T47D (cell line): ENCODE results near the gene EFCAB12.
A peak's percentile ranks its signal among the peaks of the same experiment; 100 is the strongest.
"Not testable (repeated sequence)": the region's sequence is repeated elsewhere in the genome, so short reads cannot be mapped to it uniquely, and the experiment has no call there.

Source experiments
- DNase-seq, 2 experiments: peaks; one replicate each; pipeline versions ENCODE4 v3.0.0 to v3.0.0-alpha.2; 2011 to 2012; ENCODE audit warnings: low read depth in 1 of 2, low spot score in 1 of 2
- JUND ChIP-seq: IDR thresholded peaks from 2 replicates; pipeline ENCODE4 v1.6.1; 2012; ENCODE audit warnings: low read depth
- in situ Hi-C: cut with HindIII; loops from 2 replicates; pipeline ENCODE4 v1.10.0; 2016; ENCODE audit warnings: low sequenced_read_pairs, low pct_unique_long_range_greater_than_20kb

EFCAB12 gene

GRCh38 chr3:129412542-129413198 lies 15.8 kb downstream of the EFCAB12 start:
- TF ChIP-seq JUND, result no peak
- no peak for DNase-seq

GRCh38 chr3:129410971-129411370 lies 17.5 kb downstream of the EFCAB12 start:
- in situ Hi-C loops, result no loop called here
- TF ChIP-seq JUND, result no peak

More at GRCh38 chr3:129412542-129413198, 15.8 kb downstream of the EFCAB12 start:
- in situ Hi-C loops, result no loop called here

GRCh38 chr3:129409541-129409940 lies 18.9 kb downstream of the EFCAB12 start:
- TF ChIP-seq JUND, result no peak
- in situ Hi-C loops, result no loop called here
- DNase-seq, result no peak

More at GRCh38 chr3:129410971-129411370, 17.5 kb downstream of the EFCAB12 start:
- no peak for DNase-seq

- no peak for DNase-seq
- in situ Hi-C loops, result no loop called here
- TF ChIP-seq JUND, result no peak
These were observed 23.8 kb downstream of the EFCAB12 start for GRCh38 chr3:129404610-129405009.

- in situ Hi-C loops, result no loop called here
- no peak for TF ChIP-seq JUND
- DNase-seq, result no peak
These were observed 24.3 kb downstream of the EFCAB12 start for GRCh38 chr3:129404130-129404529.

- DNase-seq, result no peak
- in situ Hi-C loops, result no loop called here
- no peak for TF ChIP-seq JUND
These were observed 25.0 kb downstream of the EFCAB12 start for GRCh38 chr3:129403450-129403849.

DNA sequence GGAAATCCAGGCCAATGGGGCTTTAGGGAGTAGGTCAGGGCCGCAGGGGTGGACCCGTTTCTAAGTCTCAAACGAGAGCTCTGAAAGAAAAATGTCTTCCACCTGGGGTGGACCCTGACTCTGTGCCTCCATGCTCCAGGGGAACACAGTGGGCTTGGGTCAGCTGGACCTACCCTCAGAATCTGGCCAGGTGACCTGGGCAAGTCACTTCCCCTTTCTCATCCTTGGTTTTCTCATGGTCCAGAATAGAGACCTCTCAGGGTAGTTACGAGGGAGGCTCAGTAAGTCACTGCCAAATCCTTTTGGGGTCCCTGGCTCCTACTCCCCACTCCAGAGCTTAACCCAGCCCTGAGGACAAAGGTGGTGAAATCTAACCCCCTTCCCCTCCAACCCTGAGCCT lies 25.8 kb downstream of the EFCAB12 start:
- no peak for TF ChIP-seq JUND
- in situ Hi-C loops, result no loop called here

GRCh38 chr3:129402210-129402609 lies 26.2 kb downstream of the EFCAB12 start:
- TF ChIP-seq JUND, result no peak
- no peak for DNase-seq
- in situ Hi-C loops, result no loop called here

More for the DNA sequence above, 25.8 kb downstream of the EFCAB12 start:
- no peak for DNase-seq

DNA sequence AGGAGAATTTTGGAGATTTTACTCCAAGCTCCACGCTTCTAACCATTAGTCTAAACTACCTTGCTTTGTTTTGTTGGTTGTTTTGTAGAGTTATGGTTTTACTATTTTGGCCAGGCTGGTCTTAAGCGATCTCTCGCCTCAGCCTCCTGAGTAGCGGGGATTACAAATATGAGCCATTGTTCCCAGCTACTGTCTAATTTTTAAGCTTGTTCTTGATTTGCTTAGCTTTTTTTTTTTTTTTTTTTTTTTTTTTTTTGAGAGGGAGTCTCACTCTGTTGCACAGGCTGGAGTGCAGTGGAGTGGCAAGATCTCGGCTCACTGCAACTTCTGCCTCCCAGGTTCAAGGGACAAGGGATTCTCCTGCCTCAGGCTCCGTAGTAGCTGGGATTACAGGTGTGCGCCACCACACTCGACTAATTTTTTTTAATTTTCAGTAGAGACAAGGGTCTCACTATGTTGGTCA lies 28.5 kb downstream of the EFCAB12 start:
- peak in 1 of 2 experiments; percentile 78 for DNase-seq
- no peak for TF ChIP-seq JUND
- in situ Hi-C loops, result no loop called here

- DNase-seq, result peak; percentile 77 to 98
- in situ Hi-C loops, result no loop called here
- TF ChIP-seq JUND, result no peak
These were observed 29.1 kb downstream of the EFCAB12 start for GRCh38 chr3:129399145-129399894.

GRCh38 chr3:129398803-129399144 lies 29.7 kb downstream of the EFCAB12 start:
- in situ Hi-C loops, result no loop called here
- TF ChIP-seq JUND, result no peak
- peak in 1 of 2 experiments; percentile 13 for DNase-seq

DNA sequence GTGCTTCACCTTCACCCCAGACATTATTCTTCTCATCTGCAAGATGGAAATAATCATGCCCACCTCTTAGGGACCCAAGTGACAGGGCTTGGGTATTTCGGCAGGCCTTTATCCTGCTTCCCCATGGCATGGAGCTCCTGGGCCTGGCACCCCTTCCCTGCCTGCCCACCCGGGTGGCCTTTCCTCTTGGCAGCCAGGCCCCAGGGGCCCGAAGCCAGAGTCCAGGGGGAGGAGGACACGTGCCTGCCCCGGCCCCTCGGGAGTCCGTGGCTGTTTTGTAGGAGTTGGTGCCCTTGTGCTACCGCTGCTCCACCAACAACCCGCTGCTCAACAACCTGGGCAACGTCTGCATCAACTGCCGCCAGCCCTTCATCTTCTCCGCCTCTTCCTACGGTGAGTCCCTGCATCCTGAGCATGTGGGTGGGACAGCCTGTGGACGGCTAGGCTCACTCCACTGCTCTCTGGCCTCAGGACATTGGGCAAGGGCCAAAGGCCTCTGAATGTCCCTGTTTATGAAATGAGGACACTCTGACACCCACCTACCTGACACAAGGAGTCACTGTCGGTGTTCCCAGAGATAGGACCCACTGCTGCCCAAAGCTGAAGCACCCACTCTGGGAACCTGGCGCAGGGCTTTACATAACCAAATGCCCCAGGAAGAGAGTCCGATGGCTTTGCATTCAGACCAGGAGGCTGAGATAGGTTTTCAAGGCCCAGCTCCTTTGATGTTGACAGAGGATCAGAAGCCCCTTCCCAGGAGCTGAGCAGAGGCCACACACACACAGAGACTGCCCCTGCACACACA lies 34.5 kb downstream of the EFCAB12 start:
- DNase-seq, in situ Hi-C loops: not testable (repeated sequence)

DNA sequence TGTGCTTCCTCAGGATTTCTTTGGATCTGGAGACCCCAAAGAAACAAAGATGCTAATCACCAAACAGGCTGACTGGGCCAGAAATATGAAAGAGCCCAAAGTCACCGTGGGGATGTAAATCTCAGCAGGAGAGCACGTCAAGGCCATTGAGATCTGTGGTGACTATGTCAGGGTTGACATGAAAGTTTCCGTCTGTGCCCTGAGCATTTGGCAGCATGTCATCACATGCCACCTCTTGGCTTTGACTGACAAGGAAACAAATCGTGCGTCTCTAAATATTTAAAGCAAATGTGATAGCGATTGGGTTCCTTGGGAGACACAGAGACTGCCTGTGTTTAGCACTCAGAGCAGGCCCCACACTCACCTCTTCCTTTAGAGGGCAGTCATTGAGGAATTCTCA lies 35.2 kb downstream of the EFCAB12 start:
- no peak for DNase-seq
- no peak for TF ChIP-seq JUND
- in situ Hi-C loops, result no loop called here

GRCh38 chr3:129392106-129392887 lies 36.1 kb downstream of the EFCAB12 start:
- not testable (repeated sequence) for DNase-seq

DNA sequence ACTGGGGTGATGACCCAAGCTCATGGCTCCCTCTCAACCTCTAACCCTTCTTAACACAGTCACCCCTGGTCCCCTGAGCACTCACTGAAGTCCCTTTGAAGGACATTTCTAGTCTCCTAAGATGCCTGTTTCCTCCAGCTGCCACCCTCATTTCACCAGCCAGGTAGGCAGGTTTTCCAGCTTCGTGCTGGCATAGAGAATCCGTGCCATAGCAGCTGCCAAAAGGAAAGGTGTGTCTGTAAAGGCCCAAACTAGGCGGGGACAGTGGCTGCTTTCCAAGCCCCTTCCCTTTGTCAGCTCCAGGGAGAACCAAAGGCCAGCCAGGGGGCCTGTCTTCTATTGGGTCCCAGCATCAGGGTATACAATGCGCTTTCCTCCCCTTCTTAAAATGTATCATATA lies 36.9 kb downstream of the EFCAB12 start:
- in situ Hi-C loops, result not testable (repeated sequence)

More at GRCh38 chr3:129392106-129392887, 36.1 kb downstream of the EFCAB12 start:
- in situ Hi-C loops, result not testable (repeated sequence)

More for the DNA sequence above, 36.9 kb downstream of the EFCAB12 start:
- DNase-seq, result not testable (repeated sequence)
